ENCODE results near the gene CERS6. TPM values are rescaled to one million over a fixed set of nuclear protein-coding genes. Genes with fewer than 3 reads are reported as not detected.

Gene CERS6
- total RNA-seq, 4 donors from 2014 or later: 42.3 to 62.1 (median 50.6) TPM

DNA sequence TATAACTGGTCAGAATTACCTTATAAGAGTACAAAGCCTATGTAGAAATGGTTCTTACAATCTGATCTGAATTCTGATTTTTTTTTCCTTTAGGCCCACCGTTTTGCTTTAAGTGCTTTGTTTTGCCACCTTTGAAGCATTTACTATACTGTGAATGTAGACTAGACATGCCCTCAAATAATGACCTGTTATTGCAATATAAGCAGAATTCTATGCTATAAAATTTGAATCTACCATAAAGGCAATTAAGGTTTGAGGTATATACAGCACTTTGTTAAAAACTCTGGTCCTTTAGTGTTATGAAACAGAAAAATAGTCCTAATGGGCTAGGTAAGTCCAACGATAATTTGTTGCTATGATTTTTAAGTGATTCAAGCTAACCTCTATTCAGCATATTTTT is 259.8 kb downstream of the CERS6 start:
- no peak for DNase-seq
- TF ChIP-seq EP300 (IDR thresholded peaks at IDR 0.05; ENCODE audit: low read depth) (no peak), POLR2A (IDR thresholded peaks at IDR 0.05) (no peak), POLR2AphosphoS5 (IDR thresholded peaks at IDR 0.05) (no peak)
- Histone ChIP-seq H3K36me3 (peaks cover 0 to 3% (median 0%) of the 10 kb centered on the region in 4 donors), H3K9me3 (no peaks in the 10 kb centered on the region), H3K27ac (no peak overlapping the region), H3K4me3 (no peak overlapping the region), H3K4me1 (no peaks in the 10 kb centered on the region), H3K27me3 (no peaks in the 10 kb centered on the region)
- intact Hi-C loops (cut with DNase I; ENCODE audit: low total_unique reads) (no loop called here), in situ Hi-C loops (cut with MboI; ENCODE audit: low pct_ligation_motif_present in 1 of 4, low pct_unique_long_range_greater_than_20kb in 1 of 4, low sequenced_read_pairs in 3 of 4) (no loop called here)
- 81 to 84% methylated on average over 2 of the region's 2 CpGs for WGBS, 2 donors (ENCODE audit: low coverage in 1 of 2)

DNA sequence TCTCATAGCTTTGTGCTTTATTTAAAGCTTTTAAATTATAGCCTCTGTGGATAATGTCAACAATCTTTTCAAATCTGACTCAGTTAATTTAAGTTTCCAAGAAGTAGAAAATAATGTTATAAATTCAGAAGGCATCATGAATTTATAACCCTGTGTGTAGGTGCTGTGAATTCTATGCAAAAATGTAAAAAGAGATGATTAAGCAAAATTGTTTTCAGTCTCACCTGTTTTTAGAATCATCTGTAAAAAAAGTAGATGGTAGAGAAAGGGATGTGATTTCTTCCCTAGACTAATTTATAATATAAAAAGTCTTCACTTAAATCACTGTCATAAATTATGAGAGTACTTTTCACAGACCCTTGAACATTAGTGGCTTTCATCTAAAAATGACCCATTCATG is 260.8 kb downstream of the CERS6 start:
- no peaks in the 10 kb centered on the region for H3K27me3 ChIP-seq
- no peaks in the 10 kb centered on the region for H3K9me3 ChIP-seq
- no peak overlapping the region for H3K4me3 ChIP-seq
- no peak for DNase-seq
- H3K4me1 ChIP-seq: no peaks in the 10 kb centered on the region
- no peak for TF ChIP-seq EP300 (IDR thresholded peaks at IDR 0.05; ENCODE audit: low read depth)
- TF ChIP-seq, protein P1, sequence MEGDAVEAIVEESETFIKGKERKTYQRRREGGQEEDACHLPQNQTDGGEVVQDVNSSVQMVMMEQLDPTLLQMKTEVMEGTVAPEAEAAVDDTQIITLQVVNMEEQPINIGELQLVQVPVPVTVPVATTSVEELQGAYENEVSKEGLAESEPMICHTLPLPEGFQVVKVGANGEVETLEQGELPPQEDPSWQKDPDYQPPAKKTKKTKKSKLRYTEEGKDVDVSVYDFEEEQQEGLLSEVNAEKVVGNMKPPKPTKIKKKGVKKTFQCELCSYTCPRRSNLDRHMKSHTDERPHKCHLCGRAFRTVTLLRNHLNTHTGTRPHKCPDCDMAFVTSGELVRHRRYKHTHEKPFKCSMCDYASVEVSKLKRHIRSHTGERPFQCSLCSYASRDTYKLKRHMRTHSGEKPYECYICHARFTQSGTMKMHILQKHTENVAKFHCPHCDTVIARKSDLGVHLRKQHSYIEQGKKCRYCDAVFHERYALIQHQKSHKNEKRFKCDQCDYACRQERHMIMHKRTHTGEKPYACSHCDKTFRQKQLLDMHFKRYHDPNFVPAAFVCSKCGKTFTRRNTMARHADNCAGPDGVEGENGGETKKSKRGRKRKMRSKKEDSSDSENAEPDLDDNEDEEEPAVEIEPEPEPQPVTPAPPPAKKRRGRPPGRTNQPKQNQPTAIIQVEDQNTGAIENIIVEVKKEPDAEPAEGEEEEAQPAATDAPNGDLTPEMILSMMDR (IDR thresholded peaks at IDR 0.05): no peak
- no peak for TF ChIP-seq POLR2AphosphoS5 (IDR thresholded peaks at IDR 0.05)
- TF ChIP-seq POLR2A (IDR thresholded peaks at IDR 0.05): no peak
- H3K36me3 ChIP-seq: peaks cover 0 to 3% (median 0%) of the 10 kb centered on the region in 4 donors
- H3K27ac ChIP-seq: no peak overlapping the region
- intact Hi-C loops (cut with DNase I; ENCODE audit: low total_unique reads): no loop called here
- in situ Hi-C loops (cut with MboI; ENCODE audit: low pct_ligation_motif_present in 1 of 4, low pct_unique_long_range_greater_than_20kb in 1 of 4, low sequenced_read_pairs in 3 of 4): no loop called here

DNA sequence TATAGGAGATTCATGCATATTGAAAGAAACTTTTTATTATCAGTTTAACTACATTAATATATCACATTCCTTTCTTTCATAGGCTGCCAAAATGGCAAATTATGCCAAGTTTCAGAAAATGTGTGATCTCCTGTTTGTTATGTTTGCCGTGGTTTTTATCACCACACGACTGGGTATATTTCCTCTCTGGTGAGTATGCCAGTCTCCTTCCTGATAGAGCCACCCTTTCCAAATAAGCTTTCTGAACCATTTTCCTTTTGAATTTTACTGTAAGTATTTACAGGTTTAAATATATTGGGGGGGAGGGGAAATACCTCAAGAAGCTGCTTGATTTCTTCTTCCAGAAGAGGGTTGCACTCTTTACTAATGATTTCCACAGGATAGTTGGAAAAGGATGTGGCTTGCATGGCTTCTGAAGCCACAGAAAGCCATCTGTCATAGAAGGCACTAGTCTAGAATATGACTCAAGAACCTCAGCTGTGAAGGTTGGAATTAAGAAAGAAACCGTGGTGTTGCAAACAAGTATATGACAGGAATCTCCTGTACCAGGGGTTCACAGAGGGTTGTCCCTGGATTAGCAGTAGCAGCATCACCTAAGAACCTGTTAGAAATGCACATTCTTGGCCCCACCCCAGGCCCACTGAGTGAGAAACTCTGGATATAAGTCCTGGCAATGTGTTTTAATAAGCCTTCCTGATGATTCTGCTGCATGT is 261.9 kb downstream of the CERS6 start:
- intact Hi-C loops (cut with DNase I; ENCODE audit: low total_unique reads): no loop called here

DNA sequence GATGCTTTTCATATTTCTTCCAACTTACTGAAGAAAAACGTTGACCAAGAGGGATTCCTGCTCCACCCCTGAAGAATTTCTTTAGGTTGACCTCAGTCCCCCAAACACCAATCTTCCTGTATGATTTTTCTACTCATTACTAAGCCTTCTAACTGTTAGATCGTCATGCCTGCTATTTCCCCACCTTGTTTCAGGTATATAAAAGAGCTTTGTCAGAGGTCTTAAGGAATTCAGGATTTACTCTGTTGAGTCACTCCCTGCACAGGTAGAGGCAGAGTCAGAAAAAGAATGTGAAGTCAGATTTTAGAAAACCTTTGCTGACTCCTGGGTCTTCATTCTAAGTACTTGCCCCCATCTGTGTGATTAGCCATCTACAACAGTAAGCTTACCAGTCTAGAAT is 262.6 kb downstream of the CERS6 start:
- TF ChIP-seq POLR2A (IDR thresholded peaks at IDR 0.05): no peak
- TF ChIP-seq POLR2AphosphoS5 (IDR thresholded peaks at IDR 0.05): no peak

More for the DNA sequence above, 261.9 kb downstream of the CERS6 start:
- no peak for DNase-seq
- TF ChIP-seq EP300 (IDR thresholded peaks at IDR 0.05; ENCODE audit: low read depth): no peak
- TF ChIP-seq POLR2A (IDR thresholded peaks at IDR 0.05): no peak
- TF ChIP-seq, protein P1 (IDR thresholded peaks at IDR 0.05): no peak
- TF ChIP-seq POLR2AphosphoS5 (IDR thresholded peaks at IDR 0.05): no peak
- Histone ChIP-seq H3K9me3 (no peaks in the 10 kb centered on the region), H3K36me3 (peaks cover 0 to 3% (median 0%) of the 10 kb centered on the region in 4 donors), H3K27ac (no peak overlapping the region), H3K4me3 (no peak overlapping the region), H3K4me1 (no peaks in the 10 kb centered on the region), H3K27me3 (no peaks in the 10 kb centered on the region)
- in situ Hi-C loops (cut with MboI; ENCODE audit: low pct_ligation_motif_present in 1 of 4, low pct_unique_long_range_greater_than_20kb in 1 of 4, low sequenced_read_pairs in 3 of 4): no loop called here
- WGBS, 2 donors (ENCODE audit: low coverage in 1 of 2): 41 to 66% methylated on average over 3 of the region's 3 CpGs

DNA sequence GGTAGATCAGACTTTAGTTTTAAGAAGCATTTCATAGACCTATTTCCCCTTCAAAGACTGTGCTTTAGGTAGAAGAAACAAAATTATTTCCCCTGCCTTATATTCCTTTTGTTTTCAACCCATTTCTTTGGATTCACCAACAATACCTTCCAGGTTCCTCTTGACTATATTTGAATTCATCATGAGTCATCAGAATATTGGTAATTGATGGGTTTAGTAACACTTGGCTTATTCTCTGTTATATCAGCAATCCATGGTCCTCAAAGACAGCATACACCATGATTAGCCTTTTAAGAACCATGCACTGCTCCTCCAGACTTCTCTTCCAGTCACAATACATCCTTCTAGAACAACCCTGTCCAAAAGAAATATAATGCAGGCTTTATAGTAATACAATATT is 263.4 kb downstream of the CERS6 start:
- no peaks in the 10 kb centered on the region for H3K9me3 ChIP-seq
- intact Hi-C loops (cut with DNase I; ENCODE audit: low total_unique reads) (no loop called here), in situ Hi-C loops (cut with MboI; ENCODE audit: low pct_ligation_motif_present in 1 of 4, low pct_unique_long_range_greater_than_20kb in 1 of 4, low sequenced_read_pairs in 3 of 4) (no loop called here)
- H3K4me3 ChIP-seq: no peak overlapping the region
- H3K27me3 ChIP-seq: no peaks in the 10 kb centered on the region
- H3K4me1 ChIP-seq: no peaks in the 10 kb centered on the region
- H3K27ac ChIP-seq: no peak overlapping the region
- H3K36me3 ChIP-seq: peaks cover 0 to 3% (median 0%) of the 10 kb centered on the region in 4 donors
- TF ChIP-seq, protein P1 (IDR thresholded peaks at IDR 0.05): no peak
- no peak for TF ChIP-seq EP300 (IDR thresholded peaks at IDR 0.05; ENCODE audit: low read depth)
- DNase-seq: no peak

More for the DNA sequence above, 262.6 kb downstream of the CERS6 start:
- H3K9me3 ChIP-seq: no peaks in the 10 kb centered on the region
- no peak overlapping the region for H3K27ac ChIP-seq
- H3K4me3 ChIP-seq: no peak overlapping the region
- in situ Hi-C loops (cut with MboI; ENCODE audit: low pct_ligation_motif_present in 1 of 4, low pct_unique_long_range_greater_than_20kb in 1 of 4, low sequenced_read_pairs in 3 of 4) (no loop called here), intact Hi-C loops (cut with DNase I; ENCODE audit: low total_unique reads) (no loop called here)
- no peaks in the 10 kb centered on the region for H3K4me1 ChIP-seq
- DNase-seq: no peak
- WGBS, 2 donors (ENCODE audit: low coverage in 1 of 2): 63 to 75% methylated on average over 2 of the region's 2 CpGs
- peaks cover 0 to 3% (median 0%) of the 10 kb centered on the region in 4 donors for H3K36me3 ChIP-seq
- no peaks in the 10 kb centered on the region for H3K27me3 ChIP-seq

Measured in transverse colon (tissue), 4 donors.